CD1c-positive myeloid dendritic cell (primary cell): ENCODE results near the gene AIPL1.
"Not testable (repeated sequence)": the region's sequence is repeated elsewhere in the genome, so short reads cannot be mapped to it uniquely, and the experiment has no call there.

Experiments used
- DNase-seq: peaks from one replicate; pipeline ENCODE4 v3.0.0-alpha.2; 2016; ENCODE audit errors: extremely low spot score

Gene AIPL1

DNA sequence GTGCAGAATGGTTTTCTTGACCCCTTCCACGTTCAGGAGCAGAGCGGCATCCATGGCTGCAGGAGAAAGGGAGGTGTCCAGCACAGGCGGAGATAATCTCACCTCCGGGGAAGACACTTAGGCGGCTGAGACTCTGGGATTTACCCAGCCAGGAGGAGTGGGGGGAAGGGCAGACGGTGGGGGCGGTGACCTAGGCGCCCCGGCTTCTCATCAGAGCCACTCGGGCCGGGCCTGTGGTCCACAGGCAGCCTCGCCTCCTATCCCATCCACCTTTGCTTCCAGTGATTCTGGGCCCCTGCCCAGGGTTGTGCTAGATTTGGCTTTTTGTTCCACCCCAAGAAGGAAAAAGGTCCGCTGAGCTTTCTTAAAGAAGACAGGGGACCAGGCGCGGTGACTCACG is at the start of gene AIPL1:
Gene AIPL1 (minus strand): TSS at position 71 of the 400 bp plus-strand sequence. CDS start 17 bp downstream, at position 54.
- no peak for DNase-seq

DNA sequence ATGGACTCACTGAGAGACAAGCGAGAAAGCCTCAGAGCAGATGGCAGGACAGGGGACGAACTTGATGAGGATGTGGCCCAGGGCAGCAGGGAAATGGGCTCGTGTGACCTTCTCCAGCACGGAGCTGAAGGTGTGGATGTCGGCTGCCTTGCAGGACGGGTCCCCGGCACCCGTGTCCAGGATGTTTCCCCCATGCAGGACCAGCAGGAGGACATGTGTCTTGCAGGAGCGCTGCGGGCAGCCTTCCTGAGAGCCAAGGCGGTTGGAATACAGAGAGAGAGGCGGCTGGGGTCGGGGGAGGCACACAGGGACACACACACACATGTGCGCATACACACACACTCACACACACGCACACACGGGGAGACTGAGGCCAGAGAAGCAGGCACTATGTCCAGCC is 48.6 kb upstream of the AIPL1 start:
- no peak for DNase-seq

- not testable (repeated sequence) for DNase-seq
Observed at GRCh38 chr17:6482796-6483195, 47.9 kb upstream of the AIPL1 start.

- no peak for DNase-seq
Observed at GRCh38 chr17:6482105-6482455, 47.2 kb upstream of the AIPL1 start.

- DNase-seq: no peak
Observed at GRCh38 chr17:6480303-6480675, 45.4 kb upstream of the AIPL1 start.

GRCh38 chr17:6479622-6480302 is 44.8 kb upstream of the AIPL1 start:
- no peak for DNase-seq

GRCh38 chr17:6478486-6478885 is 43.6 kb upstream of the AIPL1 start:
- no peak for DNase-seq

GRCh38 chr17:6477831-6478383 is 43.0 kb upstream of the AIPL1 start:
- DNase-seq: no peak

GRCh38 chr17:6476810-6477179 is 41.9 kb upstream of the AIPL1 start:
- DNase-seq: no peak

- no peak for DNase-seq
Observed at GRCh38 chr17:6476076-6476809, 41.3 kb upstream of the AIPL1 start.

DNA sequence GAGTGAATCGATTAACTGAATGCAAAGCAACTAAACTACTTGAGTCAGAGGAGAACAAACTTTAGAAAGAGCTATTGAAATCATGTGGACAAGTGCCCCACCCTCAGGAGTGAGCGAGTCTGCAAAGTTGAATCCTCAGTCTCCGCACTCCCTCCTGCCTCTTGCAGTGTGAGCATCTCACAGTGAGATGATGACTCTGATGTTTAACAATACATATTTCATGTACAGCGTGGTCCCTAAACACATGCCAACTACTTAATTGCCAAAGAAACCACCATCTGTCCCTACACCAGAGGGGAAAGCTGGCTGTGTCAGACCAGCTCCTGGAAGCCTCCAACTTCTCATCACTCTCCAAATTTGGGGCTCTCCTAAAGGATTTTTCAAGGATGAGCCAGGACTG is 40.5 kb upstream of the AIPL1 start:
- DNase-seq: no peak

- no peak for DNase-seq
Observed at GRCh38 chr17:6474906-6475305, 40.0 kb upstream of the AIPL1 start.

DNA sequence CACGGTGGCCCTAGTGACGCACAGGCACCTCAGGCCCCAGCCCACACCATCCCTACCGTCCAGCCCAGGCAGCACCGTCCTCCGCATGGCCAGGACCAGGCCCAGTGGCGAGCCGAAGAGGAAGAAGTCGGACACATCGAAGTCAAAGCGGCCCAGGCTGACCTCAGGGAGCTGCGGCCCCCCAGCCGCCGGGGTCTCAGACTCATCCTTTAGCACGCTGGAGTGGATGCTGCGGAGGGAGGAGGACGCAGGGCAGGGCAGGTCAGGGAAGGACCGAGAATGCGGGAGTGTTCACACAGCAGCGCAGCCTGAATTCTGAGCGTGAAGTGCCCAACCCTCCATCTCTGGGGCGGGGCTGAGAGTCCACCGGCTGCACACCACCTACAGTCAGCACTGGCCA is 39.5 kb upstream of the AIPL1 start:
- no peak for DNase-seq

DNA sequence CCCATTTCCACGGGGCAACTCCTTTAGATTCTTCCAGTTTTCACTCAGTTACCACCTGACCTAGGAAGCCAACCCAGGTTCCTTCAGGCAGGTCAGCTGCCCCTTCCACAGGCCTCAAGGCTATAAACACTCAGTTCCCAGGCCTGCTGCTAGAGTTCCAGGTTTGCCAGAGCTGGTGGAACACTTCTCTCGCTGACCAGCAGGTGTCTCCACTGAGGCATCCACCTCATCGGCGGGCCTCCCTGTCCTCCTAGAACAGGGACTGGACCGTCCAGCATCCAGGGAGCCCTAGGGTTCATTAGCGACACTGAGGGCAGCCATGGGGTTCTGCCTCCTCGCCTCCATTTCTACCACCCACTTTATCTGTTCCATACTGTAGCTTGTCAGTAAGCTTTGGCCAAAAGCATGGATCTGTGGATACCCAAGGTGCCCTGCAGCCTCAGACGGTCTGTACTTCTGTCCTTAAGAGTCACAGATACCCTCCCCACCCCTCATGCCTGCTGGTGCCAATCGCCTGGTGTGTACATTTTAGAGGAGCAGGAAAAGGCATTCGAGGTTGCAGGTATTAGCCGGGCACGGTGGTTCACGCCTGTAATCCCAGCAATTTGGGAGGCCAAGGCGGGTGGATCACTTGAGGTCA is 38.3 kb upstream of the AIPL1 start:
- DNase-seq: peak; percentile 77

DNA sequence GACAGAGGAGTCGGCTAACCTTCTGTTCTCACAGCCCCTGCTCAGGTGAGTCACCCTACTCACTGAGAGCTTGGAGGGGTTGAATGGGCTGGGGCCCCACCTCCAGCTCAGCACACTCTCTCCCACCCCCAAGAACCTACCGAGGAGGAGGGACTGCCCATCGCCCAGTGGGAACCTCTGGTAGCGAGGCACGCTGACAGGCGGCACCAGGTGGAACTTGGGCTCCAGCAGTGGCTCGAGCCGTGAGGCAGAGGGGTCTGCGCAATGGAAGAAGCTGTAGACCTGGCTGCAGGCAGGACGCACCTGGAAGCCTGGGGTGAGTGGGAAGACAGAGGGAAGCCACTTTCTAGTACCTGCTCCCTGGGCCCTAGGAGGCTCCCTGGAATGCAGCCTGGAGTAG is 37.6 kb upstream of the AIPL1 start:
- DNase-seq: no peak

- DNase-seq: no peak
Observed at GRCh38 chr17:6471531-6472465, 36.9 kb upstream of the AIPL1 start.

DNA sequence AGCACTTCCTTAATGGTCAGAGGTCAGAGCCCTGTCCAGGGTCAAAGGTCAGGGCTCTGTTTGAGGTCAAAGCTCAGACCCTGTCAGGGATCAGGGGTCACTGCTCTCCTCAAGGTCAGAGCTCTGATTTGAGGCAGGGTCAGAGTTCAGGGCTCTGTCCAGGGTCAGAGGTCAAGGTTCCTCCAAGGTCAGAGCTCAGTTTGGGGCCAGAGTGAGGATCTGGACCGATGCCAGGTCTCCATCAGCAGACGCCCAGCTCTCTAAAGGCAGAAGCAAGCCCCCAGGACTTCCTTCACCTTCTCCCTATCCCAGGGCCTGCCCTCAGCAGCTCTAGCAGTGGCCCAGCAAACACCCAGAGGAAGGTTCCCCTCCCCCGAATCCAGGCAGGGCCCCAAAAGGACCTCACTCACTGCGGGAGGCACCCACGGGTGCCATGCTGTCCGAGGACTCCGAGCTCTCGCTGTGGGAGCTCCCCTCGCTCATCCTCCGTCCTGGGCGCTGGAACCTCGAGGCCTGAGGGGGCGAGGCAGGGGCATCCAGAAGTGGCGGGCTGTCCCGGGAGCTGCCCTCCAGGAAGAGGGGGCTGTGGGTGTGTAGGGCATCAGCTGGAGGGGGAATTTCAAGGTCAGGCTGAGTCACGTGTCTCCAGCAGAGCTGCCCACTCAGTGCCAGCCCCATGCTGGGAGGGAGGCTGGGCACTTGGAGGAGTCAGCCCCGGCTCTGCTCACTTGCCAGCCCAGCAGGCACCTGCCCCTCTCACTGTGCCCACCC is 36.0 kb upstream of the AIPL1 start:
- DNase-seq: no peak

- no peak for DNase-seq
Observed at GRCh38 chr17:6470146-6470718, 35.3 kb upstream of the AIPL1 start.

GRCh38 chr17:6468051-6468790 is 33.3 kb upstream of the AIPL1 start:
- no peak for DNase-seq

GRCh38 chr17:6467567-6467966 is 32.6 kb upstream of the AIPL1 start:
- no peak for DNase-seq
